ENCODE results near the gene SUPT7L. TPM values are rescaled to one million over a fixed set of nuclear protein-coding genes. Genes with fewer than 3 reads are reported as not detected.

Gene SUPT7L
- total and polyA plus RNA-seq, 2 of the 13 experiments (the other 11 are each of a cell fraction or from before 2014, with no cell fraction given) = 32.9 to 77.5 TPM

DNA sequence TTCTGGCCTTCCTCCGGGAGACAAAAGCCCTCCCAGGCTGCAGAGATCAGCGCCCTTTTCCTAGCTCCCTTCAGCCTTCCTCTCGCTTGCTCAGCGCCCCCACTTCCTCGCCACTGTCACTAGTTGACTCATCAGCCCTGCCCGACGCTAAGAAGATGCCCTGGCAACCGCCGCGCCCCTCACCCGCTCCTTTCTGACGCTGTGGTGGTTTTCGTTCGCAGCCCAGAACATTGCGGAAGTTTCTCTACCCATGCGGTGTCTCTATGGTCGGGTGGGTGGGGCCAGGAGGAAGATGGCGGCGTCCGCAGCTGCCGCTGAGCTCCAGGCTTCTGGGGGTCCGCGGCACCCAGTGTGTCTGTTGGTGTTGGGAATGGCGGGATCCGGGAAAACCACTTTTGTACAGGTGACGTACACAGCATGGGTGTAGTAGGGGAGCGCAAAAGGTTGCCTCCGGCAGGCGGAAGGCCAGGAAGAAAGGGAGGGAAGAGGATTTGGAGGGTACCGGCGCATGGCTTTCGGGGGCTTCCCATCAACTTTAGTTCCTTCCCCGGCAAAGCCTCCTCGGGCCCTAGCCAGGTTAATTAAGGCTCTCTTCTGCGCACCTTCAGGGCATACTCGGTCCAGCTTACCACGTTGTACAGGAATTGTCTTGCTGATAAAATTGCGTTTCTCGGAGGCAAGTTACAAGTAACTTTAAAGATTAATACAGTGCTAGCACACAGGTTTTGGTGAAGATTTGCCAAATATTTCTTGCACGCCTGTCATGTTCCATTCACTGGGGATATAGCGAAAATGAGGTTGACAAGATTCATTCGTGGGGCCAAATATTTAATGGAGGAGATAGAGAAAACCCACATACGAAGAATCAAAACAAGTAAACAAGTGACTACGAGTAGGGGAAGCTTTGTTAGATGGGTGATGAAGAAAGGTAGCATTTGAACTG, 34.4 kb downstream of the SUPT7L start, which contains the start of the genes CCDC121 and GPN1 (continued):
- TF ChIP-seq, protein P1, sequence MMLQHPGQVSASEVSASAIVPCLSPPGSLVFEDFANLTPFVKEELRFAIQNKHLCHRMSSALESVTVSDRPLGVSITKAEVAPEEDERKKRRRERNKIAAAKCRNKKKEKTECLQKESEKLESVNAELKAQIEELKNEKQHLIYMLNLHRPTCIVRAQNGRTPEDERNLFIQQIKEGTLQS (CRISPR knock-in tag; IDR thresholded peaks at IDR 0.05) = peak; percentile 70
- TF ChIP-seq ZBTB21 (CRISPR knock-in tag; IDR thresholded peaks at IDR 0.05) (peak; percentile 33; the same call in 1 of the 2 replicates), ZFP91 (CRISPR knock-in tag; IDR thresholded peaks at IDR 0.05; ENCODE audit: borderline replicate concordance) (peak; percentile 96), RFXAP (CRISPR knock-in tag; IDR thresholded peaks at IDR 0.05; ENCODE audit: borderline replicate concordance) (peak; percentile 60; the same call in 1 of the 2 replicates), ZNF362 (CRISPR knock-in tag; IDR thresholded peaks at IDR 0.05; ENCODE audit: borderline replicate concordance) (peak; percentile 29; the same call in 1 of the 2 replicates), MTF2 (CRISPR knock-in tag; IDR thresholded peaks at IDR 0.05; ENCODE audit: borderline replicate concordance) (no peak), ZMAT3 (CRISPR knock-in tag; conservative IDR thresholded peaks at IDR 0.05) (peak; percentile 85), SKIL (CRISPR knock-in tag; IDR thresholded peaks at IDR 0.05; ENCODE audit: borderline replicate concordance) (peak; percentile 24; the same call in 1 of the 2 replicates), AGO2 (optimal IDR thresholded peaks at IDR 0.05; ENCODE audit: low read depth, low read length) (peak; percentile 43), MXI1 (IDR thresholded peaks at IDR 0.05; ENCODE audit: borderline replicate concordance, low read depth, low read length) (peak; percentile 98; the same call in 2 of the 3 replicates), ZNF17 (CRISPR knock-in tag; IDR thresholded peaks at IDR 0.05) (no peak), NBN (conservative IDR thresholded peaks at IDR 0.05) (no peak), ZNF75D (CRISPR knock-in tag; IDR thresholded peaks at IDR 0.05; ENCODE audit: borderline replicate concordance) (no peak), ERF (CRISPR knock-in tag; IDR thresholded peaks at IDR 0.05) (peak; percentile 86), ZNF552 (CRISPR knock-in tag; IDR thresholded peaks at IDR 0.05; ENCODE audit: borderline replicate concordance) (no peak; the same call in 1 of the 2 replicates)
- TF ChIP-seq, protein P2, sequence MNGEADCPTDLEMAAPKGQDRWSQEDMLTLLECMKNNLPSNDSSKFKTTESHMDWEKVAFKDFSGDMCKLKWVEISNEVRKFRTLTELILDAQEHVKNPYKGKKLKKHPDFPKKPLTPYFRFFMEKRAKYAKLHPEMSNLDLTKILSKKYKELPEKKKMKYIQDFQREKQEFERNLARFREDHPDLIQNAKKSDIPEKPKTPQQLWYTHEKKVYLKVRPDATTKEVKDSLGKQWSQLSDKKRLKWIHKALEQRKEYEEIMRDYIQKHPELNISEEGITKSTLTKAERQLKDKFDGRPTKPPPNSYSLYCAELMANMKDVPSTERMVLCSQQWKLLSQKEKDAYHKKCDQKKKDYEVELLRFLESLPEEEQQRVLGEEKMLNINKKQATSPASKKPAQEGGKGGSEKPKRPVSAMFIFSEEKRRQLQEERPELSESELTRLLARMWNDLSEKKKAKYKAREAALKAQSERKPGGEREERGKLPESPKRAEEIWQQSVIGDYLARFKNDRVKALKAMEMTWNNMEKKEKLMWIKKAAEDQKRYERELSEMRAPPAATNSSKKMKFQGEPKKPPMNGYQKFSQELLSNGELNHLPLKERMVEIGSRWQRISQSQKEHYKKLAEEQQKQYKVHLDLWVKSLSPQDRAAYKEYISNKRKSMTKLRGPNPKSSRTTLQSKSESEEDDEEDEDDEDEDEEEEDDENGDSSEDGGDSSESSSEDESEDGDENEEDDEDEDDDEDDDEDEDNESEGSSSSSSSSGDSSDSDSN (CRISPR knock-in tag; IDR thresholded peaks at IDR 0.05) = peak; percentile 92
- TF ChIP-seq, protein P3, sequence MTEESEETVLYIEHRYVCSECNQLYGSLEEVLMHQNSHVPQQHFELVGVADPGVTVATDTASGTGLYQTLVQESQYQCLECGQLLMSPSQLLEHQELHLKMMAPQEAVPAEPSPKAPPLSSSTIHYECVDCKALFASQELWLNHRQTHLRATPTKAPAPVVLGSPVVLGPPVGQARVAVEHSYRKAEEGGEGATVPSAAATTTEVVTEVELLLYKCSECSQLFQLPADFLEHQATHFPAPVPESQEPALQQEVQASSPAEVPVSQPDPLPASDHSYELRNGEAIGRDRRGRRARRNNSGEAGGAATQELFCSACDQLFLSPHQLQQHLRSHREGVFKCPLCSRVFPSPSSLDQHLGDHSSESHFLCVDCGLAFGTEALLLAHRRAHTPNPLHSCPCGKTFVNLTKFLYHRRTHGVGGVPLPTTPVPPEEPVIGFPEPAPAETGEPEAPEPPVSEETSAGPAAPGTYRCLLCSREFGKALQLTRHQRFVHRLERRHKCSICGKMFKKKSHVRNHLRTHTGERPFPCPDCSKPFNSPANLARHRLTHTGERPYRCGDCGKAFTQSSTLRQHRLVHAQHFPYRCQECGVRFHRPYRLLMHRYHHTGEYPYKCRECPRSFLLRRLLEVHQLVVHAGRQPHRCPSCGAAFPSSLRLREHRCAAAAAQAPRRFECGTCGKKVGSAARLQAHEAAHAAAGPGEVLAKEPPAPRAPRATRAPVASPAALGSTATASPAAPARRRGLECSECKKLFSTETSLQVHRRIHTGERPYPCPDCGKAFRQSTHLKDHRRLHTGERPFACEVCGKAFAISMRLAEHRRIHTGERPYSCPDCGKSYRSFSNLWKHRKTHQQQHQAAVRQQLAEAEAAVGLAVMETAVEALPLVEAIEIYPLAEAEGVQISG (CRISPR knock-in tag; IDR thresholded peaks at IDR 0.05) = peak; percentile 100
